Cardiac muscle cell (in vitro differentiated cells and primary cell): ENCODE measurements around the gene GNG14. TPM values are rescaled to one million over a fixed set of nuclear protein-coding genes. Genes with fewer than 3 reads are reported as not detected.
"Not testable (repeated sequence)": the region's sequence is repeated elsewhere in the genome, so short reads cannot be mapped to it uniquely, and the experiment has no call there.

ENCODE experiments used
- DNase-seq, 2 donors: peaks; one replicate each; pipeline versions ENCODE4 v3.0.0 to v3.0.0-alpha.2; 2010 to 2017; ENCODE audit warnings: low read depth in 1 of 2, low spot score in 1 of 2
- H3K27ac ChIP-seq: fragments of 200-600 bp; sonication (generic); 2 replicates; pipeline ENCODE4 v1.5.1; 2016
- H3K27me3 ChIP-seq: fragments of 200-600 bp; sonication (generic); 2 replicates; pipeline ENCODE4 v1.6.0; 2016; ENCODE audit warnings: control low read depth
- H3K36me3 ChIP-seq: fragments of 200-600 bp; sonication (generic); 2 replicates; pipeline ENCODE4 v1.5.1; 2016; ENCODE audit warnings: control low read depth
- H3K4me1 ChIP-seq: fragments of 200-600 bp; sonication (generic); 2 replicates; pipeline ENCODE4 v1.8.1; 2017; ENCODE audit warnings: low read depth, mild to moderate bottlenecking, mixed run types
- H3K4me3 ChIP-seq: fragments of 200-600 bp; sonication (generic); 2 replicates; pipeline ENCODE4 v1.5.1; 2016; ENCODE audit warnings: mild to moderate bottlenecking
- H3K9me3 ChIP-seq: fragments of 200-600 bp; sonication (generic); 2 replicates; pipeline ENCODE4 v1.5.1; 2017; ENCODE audit warnings: low read depth, mild to moderate bottlenecking, control low read depth
- CTCF ChIP-seq: IDR thresholded peaks from 2 replicates; pipeline ENCODE4 v1.5.1; 2012; ENCODE audit warnings: low read depth, mild to moderate bottlenecking, low read length
- polyA plus RNA-seq: library from polyadenylated mRNA; unstranded; fragments of >200 nt; fragmentation: Nextera tagmentation; extraction: Ambion mirVana; gene quantifications from 2 replicates; pipeline ENCODE4 v1.2.1, GENCODE V29; 2016
- total RNA-seq: library from RNA; depleted of rRNA; stranded (reverse); fragments of >200 nt; gene quantifications from 2 replicates; pipeline ENCODE4 v1.2.3, GENCODE V29; 2016

The GNG14 gene
- total and polyA plus RNA-seq, 2 experiments from 2014 or later = 1.1 TPM; not detected in 1

- TF ChIP-seq CTCF = no peak
- DNase-seq = no peak
- Histone ChIP-seq H3K9me3 (no peaks in the 10 kb centered on the region), H3K36me3 (no peaks in the 10 kb centered on the region), H3K27me3 (no peaks in the 10 kb centered on the region), H3K4me3 (no peak overlapping the region), H3K4me1 (no peaks in the 10 kb centered on the region), H3K27ac (no peak overlapping the region)
Measured at GRCh38 chr19:12694641-12695040, 6.8 kb downstream of the GNG14 start.

- no peaks in the 10 kb centered on the region for H3K4me1 ChIP-seq
- DNase-seq = no peak
- no peak for TF ChIP-seq CTCF
- no peak overlapping the region for H3K4me3 ChIP-seq
- no peaks in the 10 kb centered on the region for H3K27me3 ChIP-seq
- no peaks in the 10 kb centered on the region for H3K36me3 ChIP-seq
- no peak overlapping the region for H3K27ac ChIP-seq
- H3K9me3 ChIP-seq = no peaks in the 10 kb centered on the region
Measured at GRCh38 chr19:12695096-12695495, 7.3 kb downstream of the GNG14 start.

GRCh38 chr19:12695514-12695913, 7.7 kb downstream of the GNG14 start:
- Histone ChIP-seq H3K27ac (no peak overlapping the region), H3K27me3 (no peaks in the 10 kb centered on the region), H3K4me1 (no peaks in the 10 kb centered on the region), H3K36me3 (no peaks in the 10 kb centered on the region), H3K4me3 (peak overlapping the region; percentile 72), H3K9me3 (no peaks in the 10 kb centered on the region)
- no peak for TF ChIP-seq CTCF
- no peak for DNase-seq

GRCh38 chr19:12695997-12696365, 8.2 kb downstream of the GNG14 start:
- no peak for TF ChIP-seq CTCF
- Histone ChIP-seq H3K27ac (no peak overlapping the region), H3K36me3 (peaks cover 2% of the 10 kb centered on the region), H3K4me1 (no peaks in the 10 kb centered on the region), H3K27me3 (no peaks in the 10 kb centered on the region), H3K4me3 (peak overlapping the region; percentile 72), H3K9me3 (no peaks in the 10 kb centered on the region)
- DNase-seq = no peak

- Histone ChIP-seq H3K36me3 (peaks cover 9% of the 10 kb centered on the region), H3K4me3 (peak within 1 kb of the TSS; percentile 72), H3K4me1 (no peaks in the 10 kb centered on the region), H3K27me3 (no peaks in the 10 kb centered on the region), H3K27ac (peak within 1 kb of the TSS; percentile 85), H3K9me3 (no peaks in the 10 kb centered on the region)
- TF ChIP-seq CTCF = no peak
- peak; percentile 93 to 97 for DNase-seq
Measured at GRCh38 chr19:12696366-12697335, 8.9 kb downstream of the GNG14 start, which contains the start of gene FBXW9. Gene FBXW9, minus strand, starts transcription at chr19:12696631. Its CDS starts 50 bp downstream, at chr19:12696581.

GRCh38 chr19:12697425-12697824, 9.6 kb downstream of the GNG14 start:
- not testable (repeated sequence) for H3K9me3 ChIP-seq, H3K27ac ChIP-seq, H3K4me3 ChIP-seq, DNase-seq, H3K4me1 ChIP-seq, H3K27me3 ChIP-seq
- peaks cover 15% of the 10 kb centered on the region for H3K36me3 ChIP-seq
